ENCODE data around the gene STEAP4.
"Not testable (repeated sequence)": the region's sequence is repeated elsewhere in the genome, so short reads cannot be mapped to it uniquely, and the experiment has no call there.

GRCh38 chr7:88258296-88258695, 48.4 kb downstream of the STEAP4 start:
- not testable (repeated sequence) for TF ChIP-seq CTCF, POLR2A (IDR thresholded peaks at IDR 0.05)
